BJ (cell line): ENCODE measurements around the gene UBAC2. TPM values are rescaled to one million over a fixed set of nuclear protein-coding genes. Genes with fewer than 3 reads are reported as not detected.

Experiments used
- CTCF ChIA-PET: fragments of 350-600 bp; formaldehyde crosslinking; extraction: SDS; loops from one replicate; lab custom pipeline; 2021; ENCODE audit warnings: antibody characterized with exemption, inconsistent platforms; lab: Yijun Ruan, JAX
- POLR2A ChIA-PET: fragments of 300-600 bp; sonication (Branson Sonifier 250); formaldehyde crosslinking; extraction: SDS; loops from one replicate; lab custom pipeline; 2021; ENCODE audit warnings: antibody characterized with exemption; lab: Charles Lee
- DNase-seq: peaks from one replicate; pipeline ENCODE4 v3.0.0-alpha.2; 2011; ENCODE audit warnings: low read depth
- H3K27me3 ChIP-seq: 2 replicates; pipeline ENCODE4 v1.6.0; 2011; ENCODE audit warnings: low read length; ENCODE audit not compliant: control insufficient read depth, insufficient read depth
- H3K36me3 ChIP-seq: 2 replicates; pipeline ENCODE4 v1.5.1; 2011; ENCODE audit warnings: low read length; ENCODE audit not compliant: control insufficient read depth, insufficient read depth
- H3K4me3 ChIP-seq: 2 replicates; pipeline ENCODE4 v1.5.1; 2011; ENCODE audit warnings: low read depth, mild to moderate bottlenecking, control low read depth, low read length
- CTCF ChIP-seq: IDR thresholded peaks from 2 replicates; pipeline ENCODE4 v1.5.1; 2011; ENCODE audit warnings: low read depth, mild to moderate bottlenecking, control low read depth, inconsistent platforms, low read length, moderate library complexity; ENCODE audit not compliant: insufficient read depth
- polyA plus RNA-seq: library from polyadenylated mRNA; depleted of rRNA; stranded (reverse); fragments of >200 nt; gene quantifications from 2 replicates; pipeline ENCODE4 v1.2.3, GENCODE V29; 2011

Gene UBAC2
- polyA plus RNA-seq, 1 experiment: 84.7 TPM

- Histone ChIP-seq H3K27me3 (no peaks in the 10 kb centered on the region), H3K36me3 (no peaks in the 10 kb centered on the region), H3K4me3 (no peak overlapping the region)
- no peak for TF ChIP-seq CTCF
- DNase-seq: no peak
- POLR2A ChIA-PET: no interaction called here
- CTCF ChIA-PET: interaction anchor here (1.0 kb wide), 1 partner anchor 136 kb away, joined by 4 read pairs; no protein-coding TSS in a partner anchor
Measured at GRCh38 chr13:99301056-99301838, 100.6 kb downstream of the UBAC2 start.

GRCh38 chr13:99301913-99302636 is 101.4 kb downstream of the UBAC2 start:
- CTCF ChIA-PET: interaction anchor here (1.0 kb wide), 1 partner anchor 135 kb away, joined by 4 read pairs; no protein-coding TSS in a partner anchor

GRCh38 chr13:99302637-99303505 is 102.2 kb downstream of the UBAC2 start:
- CTCF ChIA-PET: interaction anchor here (0.6 to 1.0 kb wide), 2 partner anchors 134 to 842 kb away, joined by 3 to 4 read pairs; no protein-coding TSS in a partner anchor

More at GRCh38 chr13:99301913-99302636, 101.4 kb downstream of the UBAC2 start:
- no peak for DNase-seq
- H3K36me3 ChIP-seq: no peaks in the 10 kb centered on the region
- no peak overlapping the region for H3K4me3 ChIP-seq
- POLR2A ChIA-PET: no interaction called here
- no peaks in the 10 kb centered on the region for H3K27me3 ChIP-seq
- no peak for TF ChIP-seq CTCF

GRCh38 chr13:99303863-99304521 is 103.3 kb downstream of the UBAC2 start:
- Histone ChIP-seq H3K4me3 (no peak overlapping the region), H3K27me3 (no peaks in the 10 kb centered on the region), H3K36me3 (no peaks in the 10 kb centered on the region)
- CTCF ChIA-PET: interaction anchor here (0.6 to 2.2 kb wide), 5 partner anchors 12 to 133 kb away, joined by 3 to 7 read pairs (median 3); no protein-coding TSS in a partner anchor
- POLR2A ChIA-PET: no interaction called here
- TF ChIP-seq CTCF: no peak
- no peak for DNase-seq

More at GRCh38 chr13:99302637-99303505, 102.2 kb downstream of the UBAC2 start:
- Histone ChIP-seq H3K27me3 (no peaks in the 10 kb centered on the region), H3K4me3 (no peak overlapping the region), H3K36me3 (no peaks in the 10 kb centered on the region)
- TF ChIP-seq CTCF: no peak
- POLR2A ChIA-PET: no interaction called here
- DNase-seq: no peak
